Left ventricle myocardium superior (tissue), 1 donor: ENCODE data around the gene ITPR3. TPM values are rescaled to one million over a fixed set of nuclear protein-coding genes. Genes with fewer than 3 reads are reported as not detected.
A peak's percentile ranks its signal among the peaks of the same experiment; 100 is the strongest.

Experiments used
- ATAC-seq: fragments of 200-7000 bp; cut with Tn5 transposase; one replicate; pipeline ENCODE4 v1.9.1; 2020; ENCODE audit warnings: mild to moderate bottlenecking, moderate library complexity
- DNase-seq: peaks from one replicate; pipeline ENCODE4 v3.0.0-alpha.2; 2020
- intact Hi-C: fragments of 100-400 bp; cut with micrococcal nuclease; formaldehyde crosslinking; loops from one replicate; pipeline ENCODE4 v1.11.0; 2022
- total RNA-seq: library from RNA; stranded (reverse); fragmentation: NEBNext Ultra II Directional; extraction: Animal tissue kit (Norgen Biotek cat#: 25700); gene quantifications from one replicate; pipeline ENCODE4 v1.2.1, GENCODE V29; 2021
- donor health status: DM: no; HTN: yes; CAD: no; lungs with severe emphysema.

ITPR3 gene
- total RNA-seq, 1 donor from 2014 or later, result 6.1 TPM

GRCh38 chr6:33691456-33692077 lies 70.4 kb downstream of the ITPR3 start:
- DNase-seq (no peak), ATAC-seq (peak; percentile 0)
- intact Hi-C loops, result no loop called here

- ATAC-seq, result peak; percentile 79
- DNase-seq, result peak; percentile 83
- intact Hi-C loops, result no loop called here
Observed at GRCh38 chr6:33692078-33692759, 71.1 kb downstream of the ITPR3 start.

- intact Hi-C loops, result no loop called here
- DNase-seq (peak; percentile 64), ATAC-seq (peak; percentile 9)
Observed at GRCh38 chr6:33692760-33693158, 71.6 kb downstream of the ITPR3 start.

- DNase-seq, result peak; percentile 63
- ATAC-seq, result peak; percentile 71
- intact Hi-C loops, result no loop called here
Observed at GRCh38 chr6:33693186-33694105, 72.3 kb downstream of the ITPR3 start.

GRCh38 chr6:33694401-33694931 lies 73.3 kb downstream of the ITPR3 start:
- intact Hi-C loops, result no loop called here
- DNase-seq (no peak), ATAC-seq (no peak)

- ATAC-seq, result no peak
- DNase-seq, result no peak
Observed at GRCh38 chr6:33694977-33695376, 73.9 kb downstream of the ITPR3 start.

GRCh38 chr6:33695451-33695887 lies 74.3 kb downstream of the ITPR3 start:
- DNase-seq, result no peak
- intact Hi-C loops, result no loop called here
- ATAC-seq, result no peak

More at GRCh38 chr6:33694977-33695376, 73.9 kb downstream of the ITPR3 start:
- intact Hi-C loops, result no loop called here

- no peak for DNase-seq
- no peak for ATAC-seq
- intact Hi-C loops, result no loop called here
Observed at GRCh38 chr6:33696076-33696475, 75.0 kb downstream of the ITPR3 start.

- peak; percentile 25 for ATAC-seq
- peak; percentile 71 for DNase-seq
- intact Hi-C loops, result no loop called here
Observed at GRCh38 chr6:33696548-33697518, 75.7 kb downstream of the ITPR3 start.

GRCh38 chr6:33697845-33698244 lies 76.7 kb downstream of the ITPR3 start:
- ATAC-seq (no peak), DNase-seq (no peak)
- intact Hi-C loops, result no loop called here

- intact Hi-C loops, result no loop called here
- ATAC-seq (no peak), DNase-seq (no peak)
Observed at GRCh38 chr6:33698494-33698893, 77.4 kb downstream of the ITPR3 start.

GRCh38 chr6:33699131-33699530 lies 78.0 kb downstream of the ITPR3 start:
- DNase-seq, result no peak
- ATAC-seq, result no peak
- intact Hi-C loops, result no loop called here

GRCh38 chr6:33699739-33700138 lies 78.6 kb downstream of the ITPR3 start:
- ATAC-seq, result no peak
- intact Hi-C loops, result loop anchor here (5.0 kb wide), 1 partner anchor 112 kb away; no protein-coding TSS in a partner anchor
- DNase-seq, result no peak

- DNase-seq (peak; percentile 74), ATAC-seq (peak; percentile 26)
- intact Hi-C loops, result loop anchor here (5.0 kb wide), 1 partner anchor 113 kb away; no protein-coding TSS in a partner anchor
Observed at GRCh38 chr6:33700391-33701050, 79.4 kb downstream of the ITPR3 start.

- DNase-seq (no peak), ATAC-seq (peak; percentile 64)
- intact Hi-C loops, result loop anchor here (5.0 kb wide), 1 partner anchor 115 kb away; no protein-coding TSS in a partner anchor
Observed at GRCh38 chr6:33702345-33702977, 81.3 kb downstream of the ITPR3 start.

- intact Hi-C loops, result loop anchor here (5.0 kb wide), 1 partner anchor 117 kb away; no protein-coding TSS in a partner anchor
Observed at GRCh38 chr6:33704215-33705066, 83.3 kb downstream of the ITPR3 start.

More at GRCh38 chr6:33704215-33705066, 83.3 kb downstream of the ITPR3 start:
- DNase-seq (no peak), ATAC-seq (no peak)
